RWPE1 (cell line): ENCODE measurements around the gene QRSL1.

Experiments used
- CTCF ChIA-PET: fragments of 350-600 bp; sonication (Branson Sonifier 250); formaldehyde crosslinking; extraction: SDS; loops from one replicate; lab custom pipeline; 2021; lab: Yijun Ruan, JAX
- POLR2A ChIA-PET: fragments of 400-600 bp; formaldehyde crosslinking; extraction: SDS; loops from one replicate; lab custom pipeline; 2020; ENCODE audit warnings: antibody characterized with exemption; ENCODE audit not compliant: low non-redundant PET; lab: Yijun Ruan, JAX
- DNase-seq: peaks from one replicate; pipeline ENCODE4 v3.0.0; 2012; ENCODE audit warnings: low spot score
- H3K27ac ChIP-seq: fragments of 450-650 bp; 2 replicates; pipeline ENCODE4 v1.5.1; 2017
- TF ChIP-seq, protein P1 (sequence below): fragments of 450-650 bp; conservative IDR thresholded peaks from 2 replicates; pipeline ENCODE4 v1.5.1; 2017; ENCODE audit warnings: low read depth, mild to moderate bottlenecking

The QRSL1 gene

GRCh38 chr6:106614166-106614565 lies 15.2 kb upstream of the QRSL1 start:
- POLR2A ChIA-PET: no interaction called here
- H3K27ac ChIP-seq: no peak overlapping the region
- DNase-seq: no peak
- TF ChIP-seq, protein P1, sequence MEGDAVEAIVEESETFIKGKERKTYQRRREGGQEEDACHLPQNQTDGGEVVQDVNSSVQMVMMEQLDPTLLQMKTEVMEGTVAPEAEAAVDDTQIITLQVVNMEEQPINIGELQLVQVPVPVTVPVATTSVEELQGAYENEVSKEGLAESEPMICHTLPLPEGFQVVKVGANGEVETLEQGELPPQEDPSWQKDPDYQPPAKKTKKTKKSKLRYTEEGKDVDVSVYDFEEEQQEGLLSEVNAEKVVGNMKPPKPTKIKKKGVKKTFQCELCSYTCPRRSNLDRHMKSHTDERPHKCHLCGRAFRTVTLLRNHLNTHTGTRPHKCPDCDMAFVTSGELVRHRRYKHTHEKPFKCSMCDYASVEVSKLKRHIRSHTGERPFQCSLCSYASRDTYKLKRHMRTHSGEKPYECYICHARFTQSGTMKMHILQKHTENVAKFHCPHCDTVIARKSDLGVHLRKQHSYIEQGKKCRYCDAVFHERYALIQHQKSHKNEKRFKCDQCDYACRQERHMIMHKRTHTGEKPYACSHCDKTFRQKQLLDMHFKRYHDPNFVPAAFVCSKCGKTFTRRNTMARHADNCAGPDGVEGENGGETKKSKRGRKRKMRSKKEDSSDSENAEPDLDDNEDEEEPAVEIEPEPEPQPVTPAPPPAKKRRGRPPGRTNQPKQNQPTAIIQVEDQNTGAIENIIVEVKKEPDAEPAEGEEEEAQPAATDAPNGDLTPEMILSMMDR: no peak
- CTCF ChIA-PET: interaction anchor here (1.3 kb wide), 1 partner anchor 365 kb away, joined by 3 read pairs; no protein-coding TSS in a partner anchor

GRCh38 chr6:106614592-106615257 lies 14.7 kb upstream of the QRSL1 start:
- POLR2A ChIA-PET: no interaction called here

GRCh38 chr6:106617302-106617701 lies 12.1 kb upstream of the QRSL1 start:
- ChIA-PET CTCF (no interaction called here), POLR2A (no interaction called here)
- no peak overlapping the region for H3K27ac ChIP-seq
- DNase-seq: no peak
- TF ChIP-seq, protein P1: no peak

More at GRCh38 chr6:106614592-106615257, 14.7 kb upstream of the QRSL1 start:
- TF ChIP-seq, protein P1: no peak
- no peak for DNase-seq
- CTCF ChIA-PET: interaction anchor here (1.7 kb wide), 1 partner anchor 365 kb away, joined by 8 read pairs; no protein-coding TSS in a partner anchor
- H3K27ac ChIP-seq: no peak overlapping the region

DNA sequence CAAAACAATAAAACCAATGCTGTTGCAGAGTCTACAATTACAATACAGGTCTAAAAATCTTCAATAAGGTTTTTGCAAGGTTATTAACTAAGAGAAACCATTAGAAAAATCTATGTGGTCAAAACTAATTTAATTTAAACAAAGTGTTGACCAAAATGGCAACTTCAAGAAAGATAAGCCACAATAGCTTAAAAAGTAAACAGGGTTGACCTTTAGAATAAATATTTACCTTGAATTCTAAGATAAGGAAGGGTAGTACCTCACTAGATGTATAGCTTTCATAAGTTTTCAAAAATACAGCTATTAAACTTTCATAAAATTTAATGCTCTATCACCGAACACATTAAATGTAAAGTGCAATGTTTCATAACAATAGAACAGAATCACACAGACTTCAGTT lies 11.5 kb upstream of the QRSL1 start:
- DNase-seq: no peak
- CTCF ChIA-PET: no interaction called here
- POLR2A ChIA-PET: no interaction called here
- TF ChIP-seq, protein P1: no peak
- no peak overlapping the region for H3K27ac ChIP-seq

- no peak overlapping the region for H3K27ac ChIP-seq
- DNase-seq: no peak
- ChIA-PET POLR2A (no interaction called here), CTCF (no interaction called here)
- TF ChIP-seq, protein P1: no peak
Observed at GRCh38 chr6:106618324-106618723, 11.1 kb upstream of the QRSL1 start.

DNA sequence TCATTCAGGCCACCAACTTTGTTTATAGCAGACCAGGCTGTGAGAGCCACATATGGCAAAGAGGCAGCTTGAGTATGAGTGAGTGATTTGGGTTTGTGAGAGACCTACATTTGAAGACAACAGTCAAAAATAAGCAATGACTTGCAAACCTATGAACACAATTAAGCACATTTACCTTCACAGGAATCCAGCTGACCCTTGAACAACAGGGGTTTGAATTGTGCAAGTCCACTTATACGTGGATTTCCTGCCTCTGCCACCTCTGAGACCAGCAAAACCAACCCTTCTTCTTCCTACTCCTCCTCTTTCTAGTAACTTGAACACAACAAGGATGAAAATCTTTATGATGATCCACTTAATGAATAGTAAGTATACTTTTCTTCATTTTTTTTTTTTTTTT lies 10.2 kb upstream of the QRSL1 start:
- TF ChIP-seq, protein P1: no peak
- CTCF ChIA-PET: no interaction called here
- H3K27ac ChIP-seq: no peak overlapping the region
- POLR2A ChIA-PET: no interaction called here
- no peak for DNase-seq
